GM18907 (cell line): ENCODE results near the gene WWC2.

Experiments used
- ATAC-seq: cut with Tn5 transposase; IDR thresholded peaks from one replicate; pipeline ENCODE4 v1.9.1; 2021; ENCODE audit warnings: mild to moderate bottlenecking, moderate library complexity; ENCODE audit not compliant: unreplicated experiment

WWC2 gene

DNA sequence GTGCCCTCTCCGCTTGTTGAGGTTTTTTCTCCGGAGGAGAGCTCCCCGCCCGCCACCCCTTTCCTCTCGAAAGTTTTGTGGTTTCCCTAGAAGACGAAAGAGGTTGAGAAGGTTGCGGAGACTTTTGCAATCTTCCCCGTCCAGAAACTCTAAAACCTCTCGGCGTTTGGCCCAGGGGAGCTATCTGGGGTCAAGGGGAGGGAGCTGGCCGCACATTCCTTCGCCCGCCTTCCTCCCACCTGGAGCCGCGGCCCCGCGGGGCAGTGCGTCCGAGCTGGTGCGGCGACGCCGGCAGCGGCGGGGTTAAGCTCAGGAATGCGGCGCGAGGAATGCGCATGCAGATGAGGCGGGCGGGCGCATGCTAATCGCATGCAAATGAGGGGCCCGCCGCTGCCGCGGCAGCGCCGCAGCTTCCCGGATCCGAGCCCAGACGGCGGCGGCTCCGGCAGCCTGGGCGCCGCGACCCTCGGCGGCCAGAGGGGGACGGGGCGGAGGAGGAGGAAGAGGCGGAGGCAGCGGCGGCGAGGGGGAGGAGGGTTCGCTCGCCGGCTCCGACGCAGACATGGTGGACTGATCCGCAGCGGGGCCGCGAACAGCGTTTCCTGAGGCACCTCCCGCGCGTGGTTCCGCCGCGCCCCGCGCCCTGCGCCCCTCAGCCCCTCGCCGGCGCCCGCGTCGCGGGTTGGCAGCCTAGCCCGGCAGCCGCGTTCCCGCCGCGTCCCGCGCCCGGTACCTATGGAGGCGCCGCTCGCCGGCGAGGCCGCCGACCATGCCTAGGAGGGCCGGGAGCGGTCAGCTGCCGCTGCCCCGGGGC, at the start of gene WWC2:
Gene WWC2, plus strand, starts transcription at position 535 of the 814 bp plus-strand sequence. Its CDS starts 235 bp downstream, at position 770.
- ATAC-seq: peak; percentile 75

DNA sequence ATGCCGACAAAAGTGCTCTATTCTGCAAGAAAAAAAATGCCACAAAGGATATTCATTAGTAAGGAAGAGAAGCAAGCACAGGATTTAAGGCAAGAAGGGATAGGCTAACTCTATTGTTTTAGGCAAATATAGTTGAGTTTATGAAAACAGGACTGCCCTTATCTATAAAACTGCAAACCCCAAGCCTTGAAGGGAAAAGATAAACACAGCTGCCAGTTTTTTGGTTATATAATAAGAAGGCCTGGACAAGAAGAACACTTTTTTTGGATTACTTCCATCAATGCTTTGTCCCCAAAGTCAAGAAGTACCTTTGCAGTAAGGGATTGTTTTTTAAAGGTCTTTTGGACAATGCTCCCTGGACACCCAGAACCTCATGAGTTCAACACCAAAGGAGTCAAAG, 45.4 kb upstream of the WWC2 start:
- no peak for ATAC-seq

DNA sequence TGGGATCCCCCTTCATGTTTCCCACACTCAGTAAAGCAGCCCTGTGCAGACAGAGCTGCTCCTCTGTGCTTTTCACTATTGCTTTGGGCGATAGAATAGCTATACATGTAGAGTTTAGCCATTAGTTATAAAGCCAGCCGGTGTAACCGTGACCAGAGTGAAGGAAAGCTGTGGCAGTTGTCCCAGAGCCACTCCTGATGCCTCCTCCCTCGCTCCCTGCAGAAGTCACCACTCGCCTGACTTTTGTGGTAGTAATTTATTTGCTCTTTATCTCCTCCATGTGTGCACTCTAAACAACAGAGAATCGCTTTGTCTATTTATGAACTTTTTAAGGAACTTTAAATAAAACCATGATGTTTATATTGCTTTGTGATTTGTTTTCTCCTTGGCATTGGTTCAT, 41.8 kb upstream of the WWC2 start:
- ATAC-seq: no peak

DNA sequence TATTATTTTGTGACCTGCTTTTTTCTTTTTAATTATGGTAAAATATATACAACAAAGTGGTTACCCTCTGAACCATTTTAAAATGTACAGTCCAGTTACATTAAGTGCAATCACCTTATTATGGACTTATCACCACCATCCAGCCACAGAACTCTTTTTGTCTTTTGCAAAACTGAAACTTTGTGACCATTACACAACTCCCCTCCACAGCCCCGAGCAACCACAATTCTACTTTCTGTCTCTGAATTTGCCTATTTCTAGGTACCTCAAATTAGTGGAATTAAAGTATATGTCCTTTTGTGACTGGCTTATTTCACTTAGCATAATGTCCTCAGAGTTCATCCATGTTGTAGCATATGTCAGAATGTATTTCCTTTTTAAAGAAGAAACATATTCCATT, 39.3 kb upstream of the WWC2 start:
- ATAC-seq: no peak

DNA sequence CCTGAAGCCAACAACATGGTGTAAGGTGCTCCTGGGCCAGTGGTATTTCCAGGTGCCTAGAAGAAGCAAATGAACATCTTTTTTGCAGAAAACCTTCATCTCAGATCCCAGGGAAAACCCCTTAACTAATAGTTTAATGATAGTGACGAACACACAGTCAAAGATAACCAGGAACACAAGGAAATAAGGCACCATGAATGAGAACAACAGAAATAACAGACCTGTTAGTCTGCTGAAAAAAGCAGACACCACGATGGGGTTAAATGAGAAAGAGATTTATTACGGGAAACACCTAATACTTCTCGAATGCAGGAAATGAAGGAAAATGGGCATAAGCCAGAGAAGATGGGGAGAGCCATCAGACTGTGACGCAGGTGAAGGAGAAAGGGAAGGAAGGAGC, 30.6 kb upstream of the WWC2 start:
- no peak for ATAC-seq

DNA sequence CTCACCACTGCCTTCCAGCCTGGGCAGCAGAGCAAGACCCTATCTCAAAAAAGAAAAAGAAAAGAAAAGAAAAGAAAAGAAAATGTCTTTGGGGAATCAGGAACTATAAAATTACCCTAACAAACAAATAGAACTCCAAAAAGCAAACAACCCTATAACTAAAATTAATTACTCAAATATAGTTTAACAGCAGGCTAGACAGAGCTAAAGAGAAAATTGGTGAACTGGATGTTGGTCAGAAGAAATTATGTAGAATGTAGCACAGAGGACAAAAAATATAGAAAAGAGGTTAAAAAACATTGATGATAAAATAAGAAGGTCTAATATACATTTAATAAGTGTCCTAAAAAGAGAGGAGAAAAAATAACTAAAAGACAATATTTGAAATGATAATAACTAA, 27.8 kb upstream of the WWC2 start:
- ATAC-seq: no peak

DNA sequence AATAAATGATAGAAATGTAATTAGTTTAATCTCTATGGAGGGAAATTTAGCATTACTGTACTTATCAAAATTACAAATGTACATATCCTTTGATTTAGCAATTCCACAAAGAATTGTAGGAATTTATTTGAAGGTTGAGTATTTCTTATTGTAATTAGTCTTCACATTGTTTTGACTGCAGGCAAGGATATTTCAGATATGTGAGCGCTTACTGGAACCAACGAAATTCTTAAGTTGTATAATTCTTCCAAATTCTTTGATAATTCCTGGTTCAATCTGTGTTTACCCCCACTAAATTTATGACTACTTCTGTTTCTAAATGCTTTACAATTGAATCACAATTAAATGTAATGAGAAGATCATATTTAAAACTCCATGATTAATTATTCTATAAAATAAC, 26.9 kb upstream of the WWC2 start:
- ATAC-seq: no peak

DNA sequence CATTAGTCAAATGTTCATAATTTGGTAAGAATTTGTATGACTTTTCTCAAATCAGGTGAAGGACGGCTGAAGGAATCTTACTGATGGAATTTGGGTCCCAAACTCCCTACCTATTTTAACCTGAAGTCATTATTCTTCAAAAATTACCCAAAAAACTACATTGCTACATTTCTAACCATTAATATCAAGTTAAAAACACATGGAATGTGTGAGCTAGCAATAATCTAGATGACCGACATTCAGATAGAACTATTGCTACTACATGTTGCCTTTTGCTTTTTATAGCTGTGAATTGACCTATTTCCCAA, 25.3 kb upstream of the WWC2 start:
- ATAC-seq: no peak

DNA sequence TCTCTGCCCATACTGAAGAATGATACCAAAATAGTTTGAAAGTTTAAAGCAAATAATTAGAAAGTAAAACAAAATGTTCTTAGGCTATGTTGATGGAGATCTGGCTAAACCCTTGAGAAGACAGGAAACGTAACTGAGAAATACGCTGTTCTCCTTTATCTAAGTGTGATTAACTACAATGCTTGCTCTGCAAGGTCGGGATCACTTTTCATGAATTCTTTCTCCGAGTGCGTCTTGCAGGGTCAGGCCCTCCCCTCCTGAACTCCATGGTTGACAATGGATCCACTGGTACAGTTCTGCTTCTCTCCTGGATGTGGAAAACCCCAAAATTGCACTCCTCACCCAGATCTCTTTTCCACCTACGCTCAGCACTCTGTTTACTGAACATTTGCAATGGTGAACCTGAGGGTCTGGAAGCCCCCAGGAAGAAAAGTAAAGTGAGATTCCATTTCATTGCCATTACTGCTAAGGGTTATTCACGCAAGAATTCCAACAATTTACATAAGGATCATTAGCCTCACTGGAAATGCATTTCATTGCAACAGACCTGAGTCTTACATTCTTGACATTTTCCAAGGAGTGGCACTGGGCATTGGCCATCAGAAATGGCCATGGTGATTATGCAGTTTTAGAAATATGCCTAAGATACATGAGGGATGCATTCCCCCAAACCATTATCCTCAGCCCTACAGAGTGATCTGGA, 24.6 kb upstream of the WWC2 start:
- no peak for ATAC-seq

DNA sequence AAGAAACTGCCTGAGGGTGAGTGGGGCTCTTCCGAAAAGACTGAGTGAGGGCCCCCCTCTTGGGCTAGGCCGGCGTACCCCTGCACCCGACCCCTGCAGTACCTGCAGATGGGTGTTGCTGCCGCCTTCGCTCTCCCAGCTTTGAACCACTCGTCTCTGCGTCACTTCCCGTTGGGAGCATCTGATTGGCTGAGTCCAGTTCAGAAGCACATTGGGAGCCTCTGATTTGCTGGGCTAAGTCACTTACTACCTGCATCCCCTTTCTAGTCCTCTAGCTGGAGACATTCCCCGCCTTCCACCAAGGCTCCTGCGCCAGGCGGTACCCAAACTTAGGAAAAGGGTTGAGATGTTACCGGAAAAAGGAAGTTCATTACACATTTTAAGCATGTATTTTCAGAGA, 20.4 kb upstream of the WWC2 start:
- no peak for ATAC-seq

DNA sequence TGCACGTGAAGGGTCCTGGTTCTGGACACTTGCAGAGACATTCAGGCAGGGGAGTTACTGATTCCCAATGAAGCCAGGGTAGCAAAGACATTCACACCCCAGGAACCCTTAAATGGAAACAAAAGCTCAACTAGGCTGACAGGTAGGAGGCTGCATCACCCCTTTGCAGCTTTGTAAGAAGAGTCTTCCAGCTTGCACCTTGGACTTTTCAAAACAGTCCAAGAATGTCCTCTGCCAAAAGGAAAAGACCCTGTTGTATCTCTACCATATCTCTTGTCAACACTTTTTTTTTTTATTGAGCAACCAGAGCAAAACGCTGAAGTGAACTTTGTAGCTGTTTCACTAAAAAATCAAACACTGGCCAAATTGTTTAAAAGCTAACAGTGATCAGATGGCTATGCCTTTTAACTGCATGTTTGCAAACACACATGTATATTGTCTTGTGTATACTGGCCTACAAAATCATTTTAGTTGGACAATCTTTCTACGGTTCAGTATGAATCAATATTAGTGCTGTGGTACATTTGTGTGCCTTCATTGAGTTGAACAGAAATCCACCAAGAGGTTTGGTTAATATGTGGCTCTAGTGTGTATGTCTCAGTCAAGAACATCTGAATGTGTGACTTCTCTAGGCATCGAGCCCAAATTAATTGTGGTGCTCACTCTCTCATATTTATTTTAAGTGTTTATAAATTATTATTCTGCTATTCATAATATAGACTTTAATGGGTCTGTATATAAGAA, 18.5 kb upstream of the WWC2 start:
- ATAC-seq: no peak

DNA sequence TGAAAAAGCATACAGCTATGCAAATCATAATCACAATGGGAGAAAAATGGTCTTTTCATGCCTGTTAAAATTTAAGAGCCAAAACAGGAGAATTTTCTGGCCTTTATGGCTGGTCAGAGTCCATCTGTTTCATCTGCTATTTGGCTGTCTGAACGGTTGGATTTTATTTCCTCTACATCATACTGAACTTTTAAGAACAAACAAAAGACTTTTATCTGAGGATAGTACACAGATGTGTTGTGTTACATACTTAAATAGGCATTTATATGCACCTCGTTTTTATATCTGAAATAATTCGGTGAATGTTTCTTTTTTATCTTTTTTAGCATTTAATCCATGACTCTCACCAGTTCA, 18.0 kb upstream of the WWC2 start:
- no peak for ATAC-seq

DNA sequence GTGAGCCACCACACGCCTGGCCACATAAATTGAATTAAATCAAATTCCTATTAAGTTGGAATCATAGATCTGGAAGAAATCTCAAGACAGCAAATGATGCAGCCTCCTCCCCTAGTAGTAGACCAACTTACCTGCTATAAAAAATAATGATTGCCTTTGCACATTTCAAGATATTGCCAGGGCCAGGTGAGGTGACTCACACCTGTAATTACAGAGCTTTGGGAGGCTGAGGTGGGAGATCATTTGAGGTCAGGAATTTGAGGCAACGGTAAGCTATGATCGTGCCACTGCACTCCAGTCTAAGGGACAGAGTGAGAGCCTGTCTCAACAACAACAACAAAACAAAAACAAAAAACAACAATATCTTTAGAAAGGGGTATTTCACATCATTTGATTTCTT, 17.0 kb upstream of the WWC2 start:
- no peak for ATAC-seq

DNA sequence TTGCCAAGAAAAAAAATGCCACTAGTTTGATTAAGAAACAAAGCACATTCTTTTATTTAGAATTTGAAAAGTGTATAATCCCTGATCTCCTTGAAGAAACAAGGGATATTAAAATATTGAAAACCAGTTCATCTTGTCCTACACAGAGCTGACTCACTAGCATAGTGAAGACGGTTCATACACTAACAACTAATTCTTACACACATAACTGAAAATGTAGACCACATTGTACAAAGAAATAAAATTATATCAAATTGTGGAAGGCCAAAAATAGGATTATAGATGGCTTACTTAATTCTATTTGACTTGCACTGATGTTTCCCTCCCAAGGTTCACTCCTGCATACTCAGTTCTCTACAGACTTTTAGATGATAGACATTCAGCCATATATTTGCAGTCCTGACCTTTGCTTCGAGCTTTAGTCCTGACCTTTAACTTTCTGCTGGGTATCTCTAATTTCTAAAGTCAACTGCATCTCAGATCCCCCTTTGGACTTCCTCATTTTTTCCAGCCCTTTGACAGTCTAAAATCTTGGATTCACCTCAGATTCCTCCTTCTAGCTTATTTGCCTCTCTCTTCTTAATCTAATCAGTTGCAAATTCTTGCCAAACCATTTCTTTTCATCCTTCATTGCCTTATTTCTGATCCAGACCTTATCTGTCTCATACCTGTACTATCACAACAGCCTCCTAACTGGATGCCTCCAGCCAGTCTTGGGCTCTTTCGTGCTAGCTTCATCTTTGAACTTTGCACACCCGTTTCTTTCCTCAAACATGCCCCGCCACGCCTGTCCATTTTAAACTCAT, 4.5 kb upstream of the WWC2 start:
- ATAC-seq: no peak

DNA sequence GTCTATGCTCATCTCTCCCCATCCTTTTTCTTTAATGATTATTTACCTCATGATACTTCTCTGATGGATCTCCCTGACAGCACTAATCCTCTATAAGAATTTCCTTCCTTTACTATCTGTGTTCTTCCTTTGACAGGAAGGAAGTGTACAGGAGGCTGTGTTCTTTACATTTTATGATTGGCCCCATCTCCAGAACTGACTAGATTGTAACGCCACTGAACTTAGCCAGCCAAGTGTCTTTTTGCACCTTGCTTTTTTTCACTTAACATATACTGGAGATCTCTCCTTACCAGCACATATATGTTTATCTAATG, 3.9 kb upstream of the WWC2 start:
- no peak for ATAC-seq

DNA sequence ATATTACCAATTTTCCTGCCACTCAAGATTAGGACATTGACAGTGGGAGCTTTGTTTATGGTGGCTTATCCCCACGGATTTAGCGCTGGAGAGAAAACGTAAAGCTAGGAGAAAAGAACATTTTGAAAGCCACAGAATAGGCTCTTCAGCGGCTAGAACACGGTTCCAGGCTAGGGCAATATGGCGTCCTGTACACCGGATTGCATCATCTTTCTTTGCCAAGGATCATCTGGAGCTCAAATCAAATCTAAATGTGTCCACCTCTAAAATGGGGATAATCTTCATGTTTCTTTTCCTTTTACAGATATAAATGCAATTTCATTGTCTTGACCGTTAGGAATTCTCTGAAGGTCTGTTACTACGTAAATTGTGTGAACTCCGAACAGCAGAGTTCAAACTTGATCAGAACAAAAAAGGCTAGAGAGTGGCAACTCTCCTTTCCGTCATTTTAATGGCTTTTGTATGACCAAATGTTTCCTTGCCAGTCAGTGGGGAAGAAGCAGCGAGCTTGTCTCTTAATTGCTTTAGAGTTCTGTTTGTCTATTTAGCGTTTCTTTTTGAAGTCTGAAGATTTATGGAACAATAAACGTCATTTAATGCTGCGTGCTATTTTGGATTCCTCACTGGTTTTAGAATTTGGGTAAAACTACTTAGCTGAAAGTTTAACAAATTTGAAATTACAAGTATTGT, 2.6 kb upstream of the WWC2 start:
- no peak for ATAC-seq

DNA sequence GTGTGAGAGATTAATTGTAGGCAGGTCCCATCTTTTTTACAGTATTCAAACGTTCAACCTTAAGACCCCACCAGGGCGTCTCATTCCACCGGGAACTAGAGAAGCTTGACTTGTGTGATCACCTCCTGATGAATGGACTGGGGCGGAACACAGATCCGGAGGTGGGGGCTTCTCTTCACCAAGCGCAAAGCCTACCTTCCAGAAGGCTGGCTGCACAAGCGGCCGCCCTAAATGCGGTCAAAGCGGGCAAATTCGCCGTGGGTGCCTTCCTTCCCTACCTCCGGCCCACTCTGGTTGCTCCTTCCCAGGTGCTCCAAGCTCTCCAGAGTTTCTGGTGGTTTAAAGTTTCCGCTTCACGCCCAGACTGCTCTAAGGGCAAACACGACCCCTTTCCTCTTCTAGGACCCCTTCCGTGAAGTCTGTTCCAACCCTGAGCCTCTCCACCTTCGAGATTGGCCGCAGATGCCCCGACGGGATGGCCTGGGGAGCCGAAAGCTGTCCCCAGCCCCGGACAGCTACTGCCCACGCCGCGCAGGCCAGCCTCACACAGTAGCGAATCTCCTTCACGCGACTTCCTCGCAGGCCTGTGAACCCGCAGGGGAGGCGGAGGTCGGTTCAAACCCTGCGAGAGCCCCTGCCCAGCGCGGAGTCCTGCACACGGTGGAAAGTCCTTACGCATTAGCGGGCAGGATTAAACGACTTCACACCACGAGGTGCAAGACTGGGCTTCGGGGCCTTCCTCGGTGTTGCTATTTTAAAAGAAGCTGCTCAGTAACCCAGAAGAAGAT, 1.6 kb upstream of the WWC2 start:
- ATAC-seq: no peak

DNA sequence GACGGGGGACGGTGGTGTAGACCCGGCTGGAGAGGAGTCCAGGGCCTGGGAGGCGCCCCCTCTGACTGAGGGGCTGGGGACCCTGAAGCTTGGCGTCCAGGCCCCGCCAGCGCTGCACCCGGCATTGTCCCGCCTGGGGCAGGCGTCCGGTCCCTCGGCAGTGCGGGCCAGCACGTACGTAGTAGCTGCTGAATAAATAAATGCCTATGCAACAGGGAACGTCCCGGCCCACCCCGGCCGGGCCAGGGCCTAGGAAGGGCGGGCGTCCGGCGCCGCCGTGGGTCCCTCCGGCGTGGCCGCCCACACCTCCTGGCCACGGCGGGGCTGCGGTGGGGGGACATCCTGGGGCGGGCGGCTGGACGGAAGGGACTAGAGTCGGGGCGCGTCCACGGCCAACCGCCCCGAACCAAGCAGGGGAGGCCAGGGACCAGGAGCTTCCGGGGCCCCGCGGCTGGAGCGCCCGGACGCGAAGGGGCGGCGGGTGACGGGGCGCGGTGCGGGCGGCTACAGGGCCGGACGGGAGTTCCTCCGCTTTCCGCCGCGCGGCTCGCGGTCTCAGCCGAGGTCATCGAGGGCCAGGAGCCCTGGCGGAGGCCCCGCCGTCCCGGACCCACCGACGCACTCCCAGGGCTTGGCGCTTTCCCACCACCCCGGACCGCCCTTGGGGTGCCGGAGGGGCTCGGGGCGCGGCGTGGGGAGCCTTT, 886 bp upstream of the WWC2 start:
- peak; percentile 48 for ATAC-seq

DNA sequence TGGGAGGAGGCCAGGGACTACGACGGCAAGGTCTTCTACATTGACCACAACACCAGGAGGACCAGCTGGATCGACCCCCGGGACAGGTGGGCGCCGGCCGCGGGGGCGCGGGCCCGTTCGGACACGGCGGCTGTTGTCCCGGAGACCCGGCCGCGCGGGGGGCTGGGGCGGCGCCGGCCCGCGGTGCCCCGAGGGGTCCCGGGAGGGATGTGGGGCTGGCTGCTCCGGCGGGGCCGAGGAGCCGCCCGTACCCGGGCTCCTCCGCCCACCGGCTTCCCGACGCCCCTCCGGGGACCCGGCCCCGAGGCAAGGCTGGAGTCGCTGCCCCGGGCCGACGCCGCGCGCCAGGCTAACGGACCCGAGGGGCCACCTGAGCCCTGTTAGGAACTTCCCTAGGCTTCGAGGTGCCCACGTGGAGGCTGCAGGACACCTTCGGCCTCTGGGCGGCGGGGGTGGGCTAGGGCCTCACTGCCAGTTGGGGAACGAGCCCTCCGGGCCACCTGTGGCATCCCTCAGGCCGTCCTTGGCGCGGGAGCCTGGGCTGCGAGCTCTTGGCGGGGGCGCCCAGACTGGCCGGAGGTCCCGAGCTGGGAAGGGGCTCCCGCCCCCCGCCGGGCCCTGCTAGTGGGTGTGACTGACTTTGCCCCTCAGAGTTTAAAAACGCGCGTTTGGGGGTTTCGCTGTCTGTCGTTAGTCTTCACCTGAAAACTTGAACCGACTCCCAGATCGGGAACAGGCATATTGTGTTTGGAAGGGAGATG, 660 bp downstream of the WWC2 start:
- ATAC-seq: peak; percentile 4
